ENCODE measurements around the gene RAB43.

Gene RAB43

GRCh38 chr3:129123314-129124060 is 1.9 kb upstream of the RAB43 start:
- no peaks in the 10 kb centered on the region for H3K27me3 ChIP-seq
- peaks cover 0 to 27% (median 21%) of the 10 kb centered on the region in 4 donors for H3K4me1 ChIP-seq
- H3K27ac ChIP-seq: peak overlapping the region; percentile 15 to 98
- peaks cover under 1 to 25% (median 12%) of the 10 kb centered on the region in 3 donors for H3K36me3 ChIP-seq
- no peak for DNase-seq
- intact Hi-C loops (cut with DNase I; ENCODE audit: low total_unique reads): loop anchor here (10.0 kb wide), 1 partner anchor 61 kb away; the partner anchor contains the start of gene CNBP
- no peak for TF ChIP-seq CTCF (IDR thresholded peaks at IDR 0.05)
- H3K4me3 ChIP-seq: no peak overlapping the region
- no peaks in the 10 kb centered on the region for H3K9me3 ChIP-seq

GRCh38 chr3:129122412-129123011 is 908 bp upstream of the RAB43 start:
- Histone ChIP-seq H3K27ac (peak overlapping the region; percentile 95 to 98), H3K4me1 (peaks cover 0 to 30% (median 24%) of the 10 kb centered on the region in 4 donors), H3K4me3 (peak overlapping the region; percentile 69 to 94), H3K27me3 (no peaks in the 10 kb centered on the region), H3K36me3 (peaks cover 0 to 16% (median 15%) of the 10 kb centered on the region in 3 donors), H3K9me3 (no peaks in the 10 kb centered on the region)
- intact Hi-C loops (cut with DNase I; ENCODE audit: low total_unique reads): loop anchor here (10.0 kb wide), 1 partner anchor 62 kb away; the partner anchor contains the start of gene CNBP
- TF ChIP-seq CTCF (IDR thresholded peaks at IDR 0.05): no peak
- DNase-seq: peak in 1 of 2 donors; percentile 36

GRCh38 chr3:129121016-129121791 is 400 bp downstream of the RAB43 start:
- Histone ChIP-seq H3K4me3 (peak overlapping the region; percentile 69 to 94), H3K27me3 (no peaks in the 10 kb centered on the region), H3K9me3 (no peaks in the 10 kb centered on the region), H3K36me3 (peaks cover 0 to 9% (median 3%) of the 10 kb centered on the region in 3 donors), H3K4me1 (peaks cover 0 to 33% (median 24%) of the 10 kb centered on the region in 4 donors), H3K27ac (peak overlapping the region; percentile 95 to 98)
- no peak for TF ChIP-seq CTCF (IDR thresholded peaks at IDR 0.05)
- intact Hi-C loops (cut with DNase I; ENCODE audit: low total_unique reads): loop anchor here (10.0 kb wide), 1 partner anchor 64 kb away; the partner anchor contains the start of gene CNBP
- DNase-seq: no peak

GRCh38 chr3:129120254-129121004 is 1.2 kb downstream of the RAB43 start:
- no peaks in the 10 kb centered on the region for H3K27me3 ChIP-seq
- intact Hi-C loops (cut with DNase I; ENCODE audit: low total_unique reads): loop anchor here (10.0 kb wide), 1 partner anchor 64 kb away; the partner anchor contains the start of gene CNBP
- peak; percentile 40 to 52 for TF ChIP-seq CTCF (IDR thresholded peaks at IDR 0.05)
- H3K4me3 ChIP-seq: peak overlapping the region; percentile 69 to 94
- H3K4me1 ChIP-seq: peaks cover 0 to 33% (median 24%) of the 10 kb centered on the region in 4 donors
- no peaks in the 10 kb centered on the region for H3K9me3 ChIP-seq
- DNase-seq: peak; percentile 91 to 93
- H3K36me3 ChIP-seq: peaks cover 0 to 9% (median 4%) of the 10 kb centered on the region in 3 donors
- peak overlapping the region; percentile 95 to 98 for H3K27ac ChIP-seq
